GM10248 (cell line): ENCODE results near the gene MYO16.

ENCODE experiments used
- CTCF ChIA-PET: fragments of 300-600 bp; sonication (Branson Sonifier 250); formaldehyde crosslinking; extraction: SDS; loops from one replicate; lab custom pipeline; 2021; ENCODE audit warnings: antibody characterized with exemption; lab: Yijun Ruan, JAX
- POLR2A ChIA-PET: fragments of 350-650 bp; sonication (Branson Sonifier 250); formaldehyde crosslinking; extraction: SDS; loops from one replicate; lab custom pipeline; 2020; ENCODE audit warnings: antibody characterized with exemption; lab: Yijun Ruan, JAX
- DNase-seq: peaks from one replicate; pipeline ENCODE4 v3.0.0; 2012; ENCODE audit errors: extremely low spot score
- CTCF ChIP-seq: IDR thresholded peaks from 2 replicates; pipeline ENCODE4 v1.5.1; 2012; ENCODE audit warnings: mild to moderate bottlenecking, low read depth; ENCODE audit errors: extremely low read depth, missing control alignments, control extremely low read depth

The MYO16 gene

GRCh38 chr13:109191413-109191812 lies 562.0 kb downstream of the MYO16 start:
- no peak for TF ChIP-seq CTCF
- no peak for DNase-seq
- ChIA-PET POLR2A (no interaction called here), CTCF (no interaction called here)

GRCh38 chr13:109192306-109192705 lies 562.9 kb downstream of the MYO16 start:
- ChIA-PET CTCF (no interaction called here), POLR2A (no interaction called here)
- DNase-seq, result no peak
- TF ChIP-seq CTCF, result no peak

- ChIA-PET CTCF (interaction anchor here (1.9 kb wide), 1 partner anchor 52 kb away, joined by 5 read pairs; no protein-coding TSS in a partner anchor), POLR2A (no interaction called here)
- no peak for TF ChIP-seq CTCF
- DNase-seq, result no peak
These were observed 567.5 kb downstream of the MYO16 start for GRCh38 chr13:109196948-109197347.

- no peak for DNase-seq
- ChIA-PET POLR2A (no interaction called here), CTCF (interaction anchor here (0.7 to 1.8 kb wide), 2 partner anchors 15 to 51 kb away, joined by 3 to 5 read pairs; no protein-coding TSS in a partner anchor)
- TF ChIP-seq CTCF, result no peak
These were observed 569.2 kb downstream of the MYO16 start for GRCh38 chr13:109198585-109198984.

GRCh38 chr13:109199280-109199679 lies 569.9 kb downstream of the MYO16 start:
- no peak for DNase-seq
- ChIA-PET POLR2A (no interaction called here), CTCF (interaction anchor here (1.8 kb wide), 1 partner anchor 15 kb away, joined by 5 read pairs; no protein-coding TSS in a partner anchor)
- TF ChIP-seq CTCF, result no peak

GRCh38 chr13:109200556-109200955 lies 571.1 kb downstream of the MYO16 start:
- CTCF ChIA-PET, result no interaction called here
- TF ChIP-seq CTCF, result no peak
- POLR2A ChIA-PET, result no interaction called here
- no peak for DNase-seq
